ENCODE measurements around the gene GSTO2.

The GSTO2 gene

GRCh38 chr10:104309980-104310978, 41.3 kb downstream of the GSTO2 start:
- DNase-seq = no peak

GRCh38 chr10:104311184-104311720, 42.3 kb downstream of the GSTO2 start:
- no peak for DNase-seq

- no peak for DNase-seq
These were observed 45.9 kb downstream of the GSTO2 start for GRCh38 chr10:104314591-104315485.

- DNase-seq = no peak
These were observed 46.5 kb downstream of the GSTO2 start for GRCh38 chr10:104315486-104315921.

GRCh38 chr10:104316321-104317099, 47.5 kb downstream of the GSTO2 start:
- DNase-seq = no peak

GRCh38 chr10:104317269-104317710, 48.3 kb downstream of the GSTO2 start:
- no peak for DNase-seq

- DNase-seq = no peak
These were observed 48.8 kb downstream of the GSTO2 start for GRCh38 chr10:104317726-104318299.

- no peak for DNase-seq
These were observed 49.3 kb downstream of the GSTO2 start for GRCh38 chr10:104318326-104318725.

- no peak for DNase-seq
These were observed 50.1 kb downstream of the GSTO2 start for GRCh38 chr10:104318810-104319741.

GRCh38 chr10:104321226-104321625, 52.2 kb downstream of the GSTO2 start:
- DNase-seq = no peak

GRCh38 chr10:104321725-104322415, 52.9 kb downstream of the GSTO2 start:
- no peak for DNase-seq

- DNase-seq = no peak
These were observed 53.4 kb downstream of the GSTO2 start for GRCh38 chr10:104322416-104322782.

GRCh38 chr10:104323085-104323484, 54.1 kb downstream of the GSTO2 start:
- no peak for DNase-seq

GRCh38 chr10:104323760-104324201, 54.8 kb downstream of the GSTO2 start:
- no peak for DNase-seq

- DNase-seq = no peak
These were observed 55.3 kb downstream of the GSTO2 start for GRCh38 chr10:104324221-104324686.

GRCh38 chr10:104324931-104325330, 55.9 kb downstream of the GSTO2 start:
- DNase-seq = no peak

GRCh38 chr10:104325436-104326435, 56.8 kb downstream of the GSTO2 start:
- no peak for DNase-seq

- no peak for DNase-seq
These were observed 58.1 kb downstream of the GSTO2 start for GRCh38 chr10:104326991-104327610.

Data from NK-92 treated with Interleukin-12 subunit alpha and Interleukin-12 subunit beta, amount 100 ng/mL, for 24 hours (cell line).